OCI-LY7 (cell line): ENCODE results near the gene POLR2H. TPM values are rescaled to one million over a fixed set of nuclear protein-coding genes. Genes with fewer than 3 reads are reported as not detected.

Experiments
- BruUV-seq: library from RNA; stranded (reverse); fragments of 400-500 nt; replicated peaks from 2 replicates; lab custom pipeline; 2021; lab: Mats Ljungman, UMichigan
- CTCF ChIA-PET: fragments of 300-600 bp; sonication (Branson Sonifier 250); formaldehyde crosslinking; loops from one replicate; lab custom pipeline; 2022; ENCODE audit warnings: antibody characterized with exemption; ENCODE audit not compliant: unreplicated experiment; lab: Charles Lee
- POLR2A ChIA-PET: fragments of 300-600 bp; sonication (Branson Sonifier 250); formaldehyde crosslinking; loops from one replicate; lab custom pipeline; 2022; ENCODE audit warnings: antibody characterized with exemption; lab: Charles Lee
- DNase-seq: peaks from one replicate; pipeline ENCODE4 v3.0.0-alpha.2; 2015; ENCODE audit warnings: low spot score
- H2AFZ ChIP-seq: fragments of 200-600 bp; sonication (generic), shearing (Covaris generic); 2 replicates; pipeline ENCODE4 v1.6.1; 2014; ENCODE audit warnings: mild to moderate bottlenecking, antibody characterized with exemption, low read length, moderate library complexity
- H3K27ac ChIP-seq: fragments of 200-600 bp; sonication (generic); 2 replicates; pipeline ENCODE4 v1.5.1; 2014; ENCODE audit warnings: mixed run types, low read depth, mild to moderate bottlenecking, moderate library complexity, low read length, inconsistent platforms; ENCODE audit not compliant: poor library complexity, severe bottlenecking
- H3K36me3 ChIP-seq: fragments of 200-600 bp; sonication (generic); 2 replicates; pipeline ENCODE4 v1.6.1; 2014; ENCODE audit warnings: mild to moderate bottlenecking, antibody characterized with exemption, low read length, moderate library complexity, mixed read lengths; ENCODE audit not compliant: insufficient read depth
- H3K4me1 ChIP-seq: fragments of 200-600 bp; sonication (generic); 2 replicates; pipeline ENCODE4 v1.5.1; 2014; ENCODE audit warnings: mild to moderate bottlenecking, low read length; ENCODE audit not compliant: insufficient read depth, poor library complexity, severe bottlenecking
- H3K4me2 ChIP-seq: fragments of 200-600 bp; sonication (generic); 2 replicates; pipeline ENCODE4 v1.6.1; 2014; ENCODE audit warnings: mild to moderate bottlenecking, low read length
- H3K4me3 ChIP-seq: fragments of 200-600 bp; sonication (generic); 2 replicates; pipeline ENCODE4 v1.5.1; 2014; ENCODE audit warnings: mild to moderate bottlenecking, low read depth, low read length; ENCODE audit not compliant: poor library complexity, severe bottlenecking
- H3K79me2 ChIP-seq: fragments of 200-600 bp; sonication (generic); 2 replicates; pipeline ENCODE4 v1.6.1; 2016; ENCODE audit warnings: low read depth, mild to moderate bottlenecking, low read length, moderate library complexity, mixed read lengths; ENCODE audit not compliant: insufficient read depth
- H3K9me2 ChIP-seq: fragments of 200-600 bp; sonication (generic); 2 replicates; pipeline ENCODE4 v1.6.1; 2016; ENCODE audit warnings: mild to moderate bottlenecking, low read length, mixed read lengths; ENCODE audit not compliant: insufficient read depth
- H3K9me3 ChIP-seq: fragments of 200-600 bp; sonication (generic); 2 replicates; pipeline ENCODE4 v1.6.1; 2014; ENCODE audit warnings: mild to moderate bottlenecking, mixed run types, low read length, mixed read lengths
- H4K20me1 ChIP-seq: fragments of 200-600 bp; sonication (generic); 2 replicates; pipeline ENCODE4 v1.6.1; 2014; ENCODE audit warnings: mild to moderate bottlenecking, antibody characterized with exemption, low read length, moderate library complexity, mixed read lengths; ENCODE audit not compliant: insufficient read depth
- CTCF ChIP-seq: fragments of 200-600 bp; sonication (generic); conservative IDR thresholded peaks from 2 replicates; pipeline ENCODE4 v1.5.1; 2014; ENCODE audit warnings: mild to moderate bottlenecking, antibody characterized with exemption, low read length, moderate library complexity, mixed read lengths
- EZH2phosphoT487 ChIP-seq: fragments of 200-600 bp; sonication (generic); IDR thresholded peaks from 2 replicates; pipeline ENCODE4 v1.6.1; 2018; ENCODE audit warnings: low read depth, borderline replicate concordance, mild to moderate bottlenecking, mixed run types, antibody characterized with exemption, low read length, moderate library complexity, mixed read lengths
- intact Hi-C: fragments of 100-400 bp; cut with micrococcal nuclease; formaldehyde crosslinking; loops from one replicate; pipeline ENCODE4 v1.10.0; 2022; ENCODE audit not compliant: unreplicated experiment
- total RNA-seq, 2 experiments: library from RNA; depleted of rRNA in 1 of 2; stranded (reverse); fragments of >200 nt in 1 of 2; shearing (Covaris generic) in 1 of 2; gene quantifications; 2 replicates each; pipeline ENCODE4 v1.2.3, GENCODE V29; 2014 to 2022

Gene POLR2H
- total RNA-seq, 2 experiments from 2014 or later: 80.1 to 85.8 TPM

- Histone ChIP-seq H3K4me3 (no peak overlapping the region), H2AFZ (no peak overlapping the region), H3K9me2 (no peaks in the 10 kb centered on the region), H4K20me1 (no peaks in the 10 kb centered on the region), H3K9me3 (no peaks in the 10 kb centered on the region), H3K27ac (no peak overlapping the region), H3K4me2 (no peak overlapping the region), H3K79me2 (no peaks in the 10 kb centered on the region), H3K36me3 (no peaks in the 10 kb centered on the region), H3K4me1 (peaks cover 4% of the 10 kb centered on the region)
- no peak for DNase-seq
- ChIA-PET POLR2A (no interaction called here), CTCF (no interaction called here)
- no TSS peak for BruUV-seq
- intact Hi-C loops: no loop called here
- no peak for TF ChIP-seq CTCF
- no peak for TF ChIP-seq EZH2phosphoT487
These were observed 21.0 kb downstream of the POLR2H start for GRCh38 chr3:184382326-184383032.

- no peak for DNase-seq
- no peak overlapping the region for H3K27ac ChIP-seq
- no peaks in the 10 kb centered on the region for H4K20me1 ChIP-seq
- H3K4me1 ChIP-seq: no peaks in the 10 kb centered on the region
- H3K4me2 ChIP-seq: no peak overlapping the region
- no TSS peak for BruUV-seq
- no peaks in the 10 kb centered on the region for H3K79me2 ChIP-seq
- POLR2A ChIA-PET: no interaction called here
- no peak overlapping the region for H3K4me3 ChIP-seq
- H2AFZ ChIP-seq: no peak overlapping the region
- H3K9me2 ChIP-seq: no peaks in the 10 kb centered on the region
- TF ChIP-seq CTCF: no peak
- TF ChIP-seq EZH2phosphoT487: no peak
- no peaks in the 10 kb centered on the region for H3K9me3 ChIP-seq
- no peaks in the 10 kb centered on the region for H3K36me3 ChIP-seq
- CTCF ChIA-PET: no interaction called here
- intact Hi-C loops: no loop called here
These were observed 21.7 kb downstream of the POLR2H start for GRCh38 chr3:184383033-184383740.

DNA sequence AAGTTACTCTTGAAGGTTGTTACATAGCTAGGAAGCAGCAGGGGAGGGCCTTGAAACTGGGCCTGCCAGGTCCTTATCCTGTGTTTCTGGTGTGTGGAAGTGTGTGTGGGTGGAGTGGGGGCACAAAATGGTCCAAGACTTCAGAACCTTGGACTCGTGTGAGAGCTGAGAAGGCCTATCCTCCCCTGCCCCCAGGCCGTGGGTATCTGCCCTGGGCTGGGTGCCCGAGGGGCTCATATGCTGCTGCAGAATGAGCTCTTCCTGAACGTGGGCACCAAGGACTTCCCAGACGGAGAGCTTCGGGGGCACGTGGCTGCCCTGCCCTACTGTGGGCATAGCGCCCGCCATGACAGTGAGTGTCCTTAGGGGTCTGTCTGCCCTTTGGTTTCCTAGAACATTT is 22.8 kb downstream of the POLR2H start:
- no peak overlapping the region for H2AFZ ChIP-seq
- CTCF ChIA-PET: no interaction called here
- H3K27ac ChIP-seq: no peak overlapping the region
- POLR2A ChIA-PET: no interaction called here
- H3K36me3 ChIP-seq: no peaks in the 10 kb centered on the region
- DNase-seq: no peak
- no peaks in the 10 kb centered on the region for H3K9me2 ChIP-seq
- intact Hi-C loops: no loop called here
- H4K20me1 ChIP-seq: no peaks in the 10 kb centered on the region
- no peak overlapping the region for H3K4me3 ChIP-seq
- no peaks in the 10 kb centered on the region for H3K4me1 ChIP-seq
- no TSS peak for BruUV-seq
- no peaks in the 10 kb centered on the region for H3K9me3 ChIP-seq
- no peak for TF ChIP-seq EZH2phosphoT487
- H3K79me2 ChIP-seq: no peaks in the 10 kb centered on the region
- no peak overlapping the region for H3K4me2 ChIP-seq
